Measurements from ENCODE around the gene GCG.

The GCG gene

GRCh38 chr2:162185541-162186232 is 33.6 kb upstream of the GCG start:
- no peak for TF ChIP-seq CTCF (IDR thresholded peaks at IDR 0.05)

GRCh38 chr2:162184821-162185450 is 32.9 kb upstream of the GCG start:
- TF ChIP-seq CTCF (IDR thresholded peaks at IDR 0.05) = no peak

GRCh38 chr2:162184359-162184758 is 32.3 kb upstream of the GCG start:
- no peak for TF ChIP-seq CTCF (IDR thresholded peaks at IDR 0.05)

- TF ChIP-seq CTCF (IDR thresholded peaks at IDR 0.05) = no peak
Observed at GRCh38 chr2:162182395-162182794, 30.3 kb upstream of the GCG start.

GRCh38 chr2:162177301-162177700 is 25.3 kb upstream of the GCG start:
- no peak for TF ChIP-seq CTCF (IDR thresholded peaks at IDR 0.05)

- TF ChIP-seq CTCF (IDR thresholded peaks at IDR 0.05) = no peak
Observed at GRCh38 chr2:162175714-162176113, 23.7 kb upstream of the GCG start.

GRCh38 chr2:162174746-162175145 is 22.7 kb upstream of the GCG start:
- TF ChIP-seq CTCF (IDR thresholded peaks at IDR 0.05) = no peak

All from LNCAP (cell line).